Testis (tissue), 3 donors: ENCODE results near the gene NDUFAF2. TPM values are rescaled to one million over a fixed set of nuclear protein-coding genes. Genes with fewer than 3 reads are reported as not detected.

Experiments used
- DNase-seq: peaks from one replicate; pipeline ENCODE4 v3.0.0-alpha.2; 2019
- H3K27ac ChIP-seq, 2 donors: fragments of 200-600 bp; sonication (generic); one replicate each; pipeline ENCODE4 v1.5.1; 2019
- H3K27me3 ChIP-seq: fragments of 200-600 bp; sonication (generic); one replicate; pipeline ENCODE4 v1.5.1; 2019
- H3K36me3 ChIP-seq: fragments of 200-600 bp; sonication (generic); one replicate; pipeline ENCODE4 v1.5.1; 2017; ENCODE audit warnings: low read depth; ENCODE audit errors: missing control alignments
- H3K4me1 ChIP-seq: fragments of 200-600 bp; sonication (generic); one replicate; pipeline ENCODE4 v1.5.1; 2019
- H3K4me3 ChIP-seq, 2 donors: fragments of 200-600 bp; sonication (generic); one replicate each; pipeline ENCODE4 v1.5.1; 2017 to 2019
- H3K9me3 ChIP-seq: fragments of 200-600 bp; sonication (generic); one replicate; pipeline ENCODE4 v1.5.1; 2017
- POLR2A ChIP-seq: fragments of 450-650 bp; IDR thresholded peaks from one replicate; pipeline ENCODE4 v1.6.1; 2017; ENCODE audit warnings: antibody characterized with exemption, mild to moderate bottlenecking, moderate library complexity
- WGBS, 2 donors: methylation state at CpG; one replicate each; pipeline ENCODE4 v1.1.5; 2018; 5-methylcytosine and 5-hydroxymethylcytosine counted together
- intact Hi-C: fragments of 100-400 bp; cut with DNase I; formaldehyde crosslinking; loops from one replicate; pipeline ENCODE4 v1.15.1; 2023; ENCODE audit warnings: low total_unique reads
- polyA plus RNA-seq: library from polyadenylated mRNA; stranded (reverse); fragments of 350-450 nt; fragmentation: Illumina TruSeq; extraction: RNeasy Lipid Tissue Mini Kit (QIAGEN cat#74804); gene quantifications from one replicate; pipeline ENCODE4 v1.2.3, GENCODE V29; 2014; ENCODE audit warnings: low read depth, low replicate concordance; ENCODE audit not compliant: insufficient read depth
- total RNA-seq, 2 donors: library from RNA; depleted of rRNA; stranded (reverse); fragments of >200 nt; gene quantifications; one replicate each; pipeline ENCODE4 v1.2.3, GENCODE V29; 2016
- TF ChIP-seq, protein P1 (sequence below), 3 experiments: fragments of 450-650 bp in 2 of 3; fragments of 200-600 bp in 1 of 3; sonication (generic) in 1 of 3; IDR thresholded peaks; one replicate each; pipeline ENCODE4 v1.5.1; 2016 to 2019; ENCODE audit warnings: antibody characterized with exemption in 3 of 3, mild to moderate bottlenecking in 2 of 3, moderate library complexity in 1 of 3

Gene NDUFAF2
- total and polyA plus RNA-seq, 3 donors from 2014 or later = 18.1 to 30.8 (median 22.3) TPM

- no peaks in the 10 kb centered on the region for H3K4me1 ChIP-seq
- intact Hi-C loops = no loop called here
These were observed 194.9 kb downstream of the NDUFAF2 start for GRCh38 chr5:61139931-61140330.

GRCh38 chr5:61141801-61142200 lies 196.8 kb downstream of the NDUFAF2 start:
- no peaks in the 10 kb centered on the region for H3K9me3 ChIP-seq
- no peaks in the 10 kb centered on the region for H3K4me1 ChIP-seq
- WGBS, 2 donors = 63 to 81% methylated on average over 1 of the region's 1 CpG
- TF ChIP-seq, protein P1, sequence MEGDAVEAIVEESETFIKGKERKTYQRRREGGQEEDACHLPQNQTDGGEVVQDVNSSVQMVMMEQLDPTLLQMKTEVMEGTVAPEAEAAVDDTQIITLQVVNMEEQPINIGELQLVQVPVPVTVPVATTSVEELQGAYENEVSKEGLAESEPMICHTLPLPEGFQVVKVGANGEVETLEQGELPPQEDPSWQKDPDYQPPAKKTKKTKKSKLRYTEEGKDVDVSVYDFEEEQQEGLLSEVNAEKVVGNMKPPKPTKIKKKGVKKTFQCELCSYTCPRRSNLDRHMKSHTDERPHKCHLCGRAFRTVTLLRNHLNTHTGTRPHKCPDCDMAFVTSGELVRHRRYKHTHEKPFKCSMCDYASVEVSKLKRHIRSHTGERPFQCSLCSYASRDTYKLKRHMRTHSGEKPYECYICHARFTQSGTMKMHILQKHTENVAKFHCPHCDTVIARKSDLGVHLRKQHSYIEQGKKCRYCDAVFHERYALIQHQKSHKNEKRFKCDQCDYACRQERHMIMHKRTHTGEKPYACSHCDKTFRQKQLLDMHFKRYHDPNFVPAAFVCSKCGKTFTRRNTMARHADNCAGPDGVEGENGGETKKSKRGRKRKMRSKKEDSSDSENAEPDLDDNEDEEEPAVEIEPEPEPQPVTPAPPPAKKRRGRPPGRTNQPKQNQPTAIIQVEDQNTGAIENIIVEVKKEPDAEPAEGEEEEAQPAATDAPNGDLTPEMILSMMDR (IDR thresholded peaks at IDR 0.05) = no peak
- TF ChIP-seq POLR2A = no peak
- no peak for DNase-seq
- no peak overlapping the region for H3K4me3 ChIP-seq
- H3K27ac ChIP-seq = no peak overlapping the region
- no peaks in the 10 kb centered on the region for H3K36me3 ChIP-seq
- intact Hi-C loops = no loop called here
- H3K27me3 ChIP-seq = no peaks in the 10 kb centered on the region

More at GRCh38 chr5:61139931-61140330, 194.9 kb downstream of the NDUFAF2 start:
- DNase-seq = no peak
- Histone ChIP-seq H3K36me3 (no peaks in the 10 kb centered on the region), H3K4me3 (no peak overlapping the region), H3K27ac (no peak overlapping the region), H3K27me3 (no peaks in the 10 kb centered on the region), H3K9me3 (no peaks in the 10 kb centered on the region)
- 93 to 98% methylated on average over 4 of the region's 4 CpGs for WGBS, 2 donors
- TF ChIP-seq, protein P1 (IDR thresholded peaks at IDR 0.05) = no peak
- no peak for TF ChIP-seq POLR2A

- Histone ChIP-seq H3K27me3 (no peaks in the 10 kb centered on the region), H3K4me3 (no peak overlapping the region), H3K27ac (no peak overlapping the region), H3K9me3 (no peaks in the 10 kb centered on the region), H3K4me1 (no peaks in the 10 kb centered on the region), H3K36me3 (no peaks in the 10 kb centered on the region)
- TF ChIP-seq, protein P1 (IDR thresholded peaks at IDR 0.05) = no peak
- no peak for TF ChIP-seq POLR2A
- intact Hi-C loops = no loop called here
- no peak for DNase-seq
- 86 to 94% methylated on average over 1 of the region's 1 CpG for WGBS, 2 donors
These were observed 197.4 kb downstream of the NDUFAF2 start for GRCh38 chr5:61142391-61142790.

GRCh38 chr5:61142811-61143210 lies 197.8 kb downstream of the NDUFAF2 start:
- no peaks in the 10 kb centered on the region for H3K36me3 ChIP-seq
- no peaks in the 10 kb centered on the region for H3K27me3 ChIP-seq
- no peak for DNase-seq
- no peak overlapping the region for H3K4me3 ChIP-seq
- intact Hi-C loops = no loop called here
- no peaks in the 10 kb centered on the region for H3K9me3 ChIP-seq
- no peaks in the 10 kb centered on the region for H3K4me1 ChIP-seq
- no peak overlapping the region for H3K27ac ChIP-seq
- 75 to 80% methylated on average over 3 of the region's 3 CpGs for WGBS, 2 donors
- TF ChIP-seq, protein P1 (IDR thresholded peaks at IDR 0.05) = no peak
- no peak for TF ChIP-seq POLR2A

DNA sequence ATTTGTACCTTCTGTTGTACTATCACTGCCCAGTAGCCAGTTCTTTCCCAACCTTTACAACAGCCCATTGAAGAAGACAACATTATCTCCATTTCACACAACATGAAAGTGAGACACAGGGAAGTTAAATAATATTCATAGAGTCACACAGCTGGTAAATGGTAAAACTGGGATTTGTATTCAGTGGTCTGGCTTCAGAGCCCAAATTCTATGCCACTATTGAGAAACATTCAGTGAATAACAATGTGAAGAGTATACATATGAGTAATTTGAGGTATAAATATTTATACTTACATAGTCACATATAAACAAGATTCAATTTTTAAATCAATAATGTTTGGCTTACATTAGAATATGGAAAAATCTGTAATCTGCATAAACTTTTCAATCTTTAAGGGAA lies 203.5 kb downstream of the NDUFAF2 start:
- TF ChIP-seq POLR2A = no peak
- TF ChIP-seq, protein P1 (IDR thresholded peaks at IDR 0.05) = no peak
- no peak overlapping the region for H3K27ac ChIP-seq
- no peak for DNase-seq
- no peaks in the 10 kb centered on the region for H3K9me3 ChIP-seq
- H3K4me3 ChIP-seq = no peak overlapping the region
- H3K4me1 ChIP-seq = no peaks in the 10 kb centered on the region
- no peaks in the 10 kb centered on the region for H3K36me3 ChIP-seq
- intact Hi-C loops = no loop called here
- no peaks in the 10 kb centered on the region for H3K27me3 ChIP-seq
